GM18517 (cell line): ENCODE measurements around the gene GFAP.

ENCODE experiments used
- ATAC-seq: cut with Tn5 transposase; IDR thresholded peaks from one replicate; pipeline ENCODE4 v1.9.1; 2021; ENCODE audit warnings: mild to moderate bottlenecking, moderate library complexity; ENCODE audit not compliant: unreplicated experiment

Gene GFAP

DNA sequence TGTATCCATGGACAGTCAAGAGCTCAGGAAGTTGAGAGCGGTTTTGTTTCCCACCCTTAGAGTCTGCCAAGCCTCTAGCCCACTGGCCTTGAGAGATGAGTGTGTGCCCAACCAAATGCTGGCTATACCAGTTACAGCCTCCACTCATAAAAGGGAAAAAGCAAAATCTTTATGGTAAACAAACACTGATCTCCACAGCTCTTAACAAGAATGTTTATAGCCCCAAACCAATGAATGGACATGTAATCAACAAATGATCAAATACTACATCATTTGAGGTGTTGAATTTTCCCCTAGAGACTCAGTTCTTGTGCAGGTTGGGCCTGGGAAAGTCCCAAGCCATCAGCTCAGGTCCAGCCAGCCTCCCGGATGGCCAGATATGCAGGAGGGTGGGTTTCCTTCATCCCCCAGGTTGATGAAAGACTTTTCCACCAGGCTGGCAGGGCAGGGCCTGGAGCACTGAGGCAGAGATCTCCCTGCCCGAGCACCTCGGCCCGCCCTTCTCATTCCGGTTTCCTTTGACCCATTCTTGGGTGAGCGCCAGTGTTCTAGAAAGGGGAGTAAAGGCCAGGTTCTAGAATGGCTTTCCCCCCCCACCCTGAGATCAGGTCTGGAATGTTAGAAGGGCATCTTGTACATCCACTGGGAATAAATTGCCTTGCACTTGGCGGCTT, 12.2 kb downstream of the GFAP start:
- no peak for ATAC-seq

GRCh38 chr17:44902135-44902760, 13.1 kb downstream of the GFAP start:
- no peak for ATAC-seq

GRCh38 chr17:44901411-44901921, 13.8 kb downstream of the GFAP start:
- no peak for ATAC-seq

GRCh38 chr17:44900894-44901293, 14.4 kb downstream of the GFAP start:
- no peak for ATAC-seq

- peak; percentile 67 for ATAC-seq
Measured at GRCh38 chr17:44899074-44899782, 16.1 kb downstream of the GFAP start, which contains the start of gene EFTUD2. Gene EFTUD2, minus strand, starts transcription at chr17:44899445. Its CDS starts 4,924 bp downstream, at chr17:44894521.

GRCh38 chr17:44898768-44899073, 16.6 kb downstream of the GFAP start:
- no peak for ATAC-seq

GRCh38 chr17:44894642-44895041, 20.7 kb downstream of the GFAP start:
- no peak for ATAC-seq

GRCh38 chr17:44892250-44892649, 23.1 kb downstream of the GFAP start:
- ATAC-seq: no peak

GRCh38 chr17:44889003-44889402, 26.3 kb downstream of the GFAP start:
- no peak for ATAC-seq

DNA sequence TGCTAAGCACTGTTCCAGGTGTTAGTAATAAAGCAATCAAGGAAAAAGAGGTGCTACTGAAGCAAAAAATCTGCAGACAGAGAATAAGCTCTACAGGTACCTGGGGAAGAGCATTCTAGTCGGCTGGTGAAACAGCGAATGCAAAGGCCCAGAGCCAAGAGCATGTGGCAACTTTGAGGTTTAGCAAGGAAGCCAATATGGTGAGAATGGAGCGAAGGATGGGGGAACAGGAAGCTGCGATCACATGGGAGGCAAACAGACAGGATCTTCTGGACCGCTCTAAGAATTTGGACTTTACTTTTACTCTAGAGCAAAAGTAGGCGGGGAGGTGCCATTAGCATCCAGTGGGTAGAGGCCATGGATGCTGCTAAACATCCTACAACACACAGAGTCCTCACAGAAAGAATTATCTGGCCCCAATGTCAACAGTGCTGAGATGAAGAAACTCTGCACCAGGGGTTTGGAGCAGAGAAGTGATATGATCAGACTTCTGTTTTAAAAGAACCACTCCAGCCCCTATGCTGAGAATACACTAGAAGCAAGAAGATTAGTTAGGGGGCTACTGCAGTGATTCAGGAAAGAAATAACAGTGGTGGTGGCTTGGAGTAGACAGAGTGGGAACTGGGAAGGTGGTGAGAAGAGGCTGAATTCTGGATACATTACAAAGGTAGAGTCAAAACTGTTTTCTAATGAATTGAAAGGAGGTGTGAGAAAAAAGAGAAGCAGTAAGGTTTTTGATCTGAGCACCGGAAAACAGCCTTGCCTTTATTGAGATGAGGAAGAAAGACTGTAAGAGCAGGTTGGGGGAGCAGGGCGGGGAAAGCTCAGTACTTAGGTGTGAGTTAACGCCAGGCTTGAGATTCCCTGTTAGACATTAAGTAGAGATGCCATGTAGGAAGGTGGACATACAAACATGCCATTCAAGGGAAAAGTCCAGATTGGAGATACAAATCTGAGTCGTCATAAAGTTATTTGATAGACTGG, 27.0 kb downstream of the GFAP start:
- no peak for ATAC-seq

DNA sequence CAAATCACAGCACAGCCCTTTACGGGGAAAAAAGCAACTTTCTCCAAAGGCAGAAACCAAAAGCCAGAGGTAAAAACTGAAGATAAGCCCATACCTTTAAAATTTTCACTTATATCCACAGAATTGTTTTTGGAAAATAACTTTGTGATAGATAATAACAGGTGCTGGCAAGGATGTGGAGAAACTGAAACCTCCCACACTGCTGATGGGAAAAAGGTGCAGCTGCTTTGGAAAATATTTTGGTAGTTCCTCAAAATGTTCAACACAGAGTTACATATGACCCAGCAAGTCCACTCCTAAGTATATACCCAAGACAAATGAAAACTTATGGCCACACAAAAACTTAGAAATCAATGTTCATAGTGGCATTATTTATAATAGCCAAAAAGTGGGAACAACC, 28.3 kb downstream of the GFAP start:
- no peak for ATAC-seq

DNA sequence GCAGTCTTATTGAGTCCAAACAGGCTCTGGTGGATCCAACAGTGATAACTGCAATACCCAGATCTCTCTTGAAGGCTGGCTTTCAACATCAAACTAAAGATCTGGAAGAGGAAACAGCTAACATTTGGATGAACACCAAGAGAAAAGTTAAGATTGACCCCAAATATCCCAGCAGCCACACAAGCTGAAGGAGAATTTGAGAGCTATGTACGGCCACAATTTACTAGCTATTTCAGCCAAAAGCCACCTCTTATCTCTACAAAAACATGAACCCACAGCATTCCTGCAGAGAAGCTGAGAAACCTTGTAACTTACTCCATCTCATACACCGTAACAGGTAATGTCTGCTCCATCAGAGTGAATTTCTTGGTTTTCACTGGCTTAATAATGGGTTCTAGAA, 30.4 kb downstream of the GFAP start:
- no peak for ATAC-seq

GRCh38 chr17:44881145-44881544, 34.2 kb downstream of the GFAP start:
- no peak for ATAC-seq

DNA sequence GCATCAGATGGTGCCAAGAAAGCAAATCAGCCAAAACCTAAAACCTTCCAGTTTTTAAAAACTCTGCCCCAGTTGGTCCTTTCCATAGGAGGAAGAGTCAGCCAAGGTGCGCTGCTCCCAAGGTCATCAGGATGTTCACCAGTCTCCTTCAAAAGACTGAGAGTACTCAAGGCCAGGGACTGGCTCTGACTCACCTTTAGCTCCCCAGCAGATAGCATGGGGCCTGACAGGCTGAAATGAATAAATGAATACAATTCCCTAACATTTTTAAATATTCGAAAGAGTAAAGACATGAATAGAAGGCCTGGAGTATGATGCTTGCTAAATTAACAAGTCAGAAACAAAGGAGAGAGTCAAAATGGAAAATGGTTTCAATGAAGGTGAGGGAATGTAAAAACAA, 35.2 kb downstream of the GFAP start:
- ATAC-seq: no peak

DNA sequence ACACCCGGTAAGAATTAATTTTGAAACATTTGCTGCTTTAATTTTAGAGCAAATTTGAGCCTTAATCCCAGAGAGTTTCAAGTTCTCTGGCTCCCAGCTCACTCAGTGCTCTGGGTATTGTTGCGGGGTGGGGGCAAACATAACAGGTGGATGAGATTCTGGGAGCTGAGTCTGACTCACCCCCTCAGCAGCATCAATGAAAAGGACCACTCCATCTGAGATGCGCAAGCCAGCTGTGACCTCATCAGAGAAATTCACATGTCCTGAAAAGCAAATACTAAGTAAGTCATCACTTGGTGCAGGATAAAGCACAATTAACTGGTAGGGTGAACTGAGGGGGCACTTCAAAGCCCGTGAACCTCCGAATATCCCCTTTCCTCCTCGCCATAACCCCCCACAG, 35.9 kb downstream of the GFAP start:
- no peak for ATAC-seq

DNA sequence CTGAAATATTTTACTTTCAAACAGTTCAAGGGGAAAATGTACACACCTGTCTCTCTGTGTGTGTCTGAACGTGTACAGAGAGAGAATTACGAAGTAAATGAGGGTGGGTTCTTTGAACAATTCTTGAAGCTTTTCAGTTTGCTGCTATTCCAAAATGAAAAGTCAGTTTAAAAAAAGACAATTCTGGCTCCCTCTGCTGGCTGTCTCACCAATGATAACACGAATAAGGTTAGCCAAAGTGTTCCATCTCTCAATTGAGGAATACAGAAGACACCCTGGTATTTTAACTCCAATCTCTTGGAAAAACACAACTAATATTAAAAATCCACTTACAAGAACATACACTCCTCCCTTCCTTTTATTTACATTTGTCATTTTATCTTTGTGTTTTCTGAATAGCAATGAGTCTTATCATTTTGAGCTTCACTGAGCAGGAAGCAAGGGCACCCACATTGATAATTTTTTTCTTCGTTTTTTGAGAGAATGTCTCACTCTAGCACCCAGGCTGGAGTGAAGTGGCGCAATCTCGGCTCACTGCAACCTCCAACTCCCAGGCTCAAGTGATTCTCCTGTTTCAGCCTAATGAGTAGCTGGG, 36.6 kb downstream of the GFAP start:
- ATAC-seq: no peak

DNA sequence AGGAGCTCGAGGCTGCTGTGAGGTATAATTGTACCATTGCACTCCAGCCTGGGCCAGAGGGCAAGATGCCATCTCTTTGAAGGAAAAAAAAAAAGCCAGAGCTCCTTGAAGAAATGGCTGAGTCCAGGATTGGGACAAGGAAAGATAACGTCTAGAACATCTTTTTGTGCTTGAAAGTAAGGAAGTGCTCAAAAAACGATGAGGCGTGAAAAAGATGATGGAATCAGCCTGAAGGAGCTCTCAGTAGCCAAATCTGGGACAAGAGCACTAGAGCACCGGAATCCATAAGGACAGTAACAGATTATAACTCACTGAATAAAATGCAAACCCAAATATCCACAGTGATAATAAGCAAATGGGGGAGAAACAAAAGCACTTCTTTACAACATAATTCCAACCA, 38.2 kb downstream of the GFAP start:
- ATAC-seq: no peak

GRCh38 chr17:44875761-44876160, 39.5 kb downstream of the GFAP start:
- no peak for ATAC-seq

GRCh38 chr17:44872131-44872768, 43.0 kb downstream of the GFAP start:
- no peak for ATAC-seq

- no peak for ATAC-seq
Measured at GRCh38 chr17:44871556-44871955, 43.7 kb downstream of the GFAP start.
